ENCODE results near the gene SPINK9. TPM values are rescaled to one million over a fixed set of nuclear protein-coding genes. Genes with fewer than 3 reads are reported as not detected.

The SPINK9 gene
- total RNA-seq, 4 donors from 2014 or later, result not detected

- peaks cover 2 to 11% (median 8%) of the 10 kb centered on the region in 4 donors for H3K4me1 ChIP-seq
- intact Hi-C loops (cut with DNase I), result loop anchor here (10.0 kb wide), 1 partner anchor 195 kb away; no protein-coding TSS in a partner anchor
- no peaks in the 10 kb centered on the region for H3K36me3 ChIP-seq
- no peaks in the 10 kb centered on the region for H3K9me3 ChIP-seq
- no peak for DNase-seq (ENCODE audit: extremely low spot score)
- no peak overlapping the region for H3K4me3 ChIP-seq
- TF ChIP-seq POLR2AphosphoS5 (IDR thresholded peaks at IDR 0.05), result no peak
- TF ChIP-seq POLR2A (IDR thresholded peaks at IDR 0.05; ENCODE audit: low read depth), result no peak
- TF ChIP-seq CTCF (IDR thresholded peaks at IDR 0.05), result no peak
- TF ChIP-seq EP300 (IDR thresholded peaks at IDR 0.05), result no peak
- H3K27ac ChIP-seq (replicated peaks in 1 of 4), result no peak overlapping the region
- no peaks in the 10 kb centered on the region for H3K27me3 ChIP-seq
These were observed 44.0 kb downstream of the SPINK9 start for GRCh38 chr5:148379340-148379739.

DNA sequence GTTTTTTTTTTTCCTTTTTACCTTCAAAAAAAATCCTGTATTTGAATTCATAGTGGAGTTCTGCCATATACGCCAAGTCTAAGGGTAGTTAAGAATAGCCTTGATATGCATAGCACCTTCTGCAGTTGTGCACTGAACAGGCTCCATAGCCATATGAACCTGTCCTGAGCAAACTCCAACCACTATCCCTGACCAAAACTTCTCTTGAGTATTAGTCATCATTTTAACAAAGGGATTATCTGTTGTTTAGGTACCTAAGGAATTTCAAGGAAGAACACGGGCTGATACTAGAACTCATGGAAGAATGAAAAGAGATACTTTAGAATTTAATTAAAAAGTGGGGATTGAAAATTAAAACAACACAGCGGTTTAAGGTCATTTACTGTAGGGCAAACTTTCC, 46.5 kb downstream of the SPINK9 start:
- H3K4me3 ChIP-seq, result no peak overlapping the region
- no peaks in the 10 kb centered on the region for H3K9me3 ChIP-seq
- H3K27ac ChIP-seq (replicated peaks in 1 of 4), result no peak overlapping the region
- H3K4me1 ChIP-seq, result peaks cover 24 to 32% (median 29%) of the 10 kb centered on the region in 4 donors
- 99% methylated on average over 3 of the region's 3 CpGs for WGBS
- TF ChIP-seq EP300 (IDR thresholded peaks at IDR 0.05) (no peak), POLR2AphosphoS5 (IDR thresholded peaks at IDR 0.05) (no peak), POLR2A (IDR thresholded peaks at IDR 0.05; ENCODE audit: low read depth) (no peak), CTCF (IDR thresholded peaks at IDR 0.05) (no peak)
- intact Hi-C loops (cut with DNase I), result no loop called here
- no peaks in the 10 kb centered on the region for H3K36me3 ChIP-seq
- no peaks in the 10 kb centered on the region for H3K27me3 ChIP-seq
- no peak for DNase-seq (ENCODE audit: extremely low spot score)

DNA sequence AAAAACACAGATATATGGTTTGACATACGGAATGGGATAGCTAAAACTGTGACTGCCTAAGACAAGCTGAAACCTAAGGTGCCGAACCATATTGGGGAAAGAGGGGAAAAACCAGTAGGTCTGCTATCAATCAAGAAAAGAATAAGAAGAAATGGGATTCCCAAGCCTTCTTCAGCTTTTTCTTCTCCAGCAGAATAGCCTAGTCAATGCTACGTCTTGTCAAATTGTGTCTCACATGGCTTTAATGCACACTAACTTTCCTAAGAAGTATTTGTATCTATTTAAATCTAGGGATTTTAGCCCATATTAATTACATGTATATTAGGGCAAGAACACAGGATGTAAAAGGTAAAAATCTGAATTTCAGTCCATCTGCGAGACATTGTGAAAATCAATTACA, 47.6 kb downstream of the SPINK9 start:
- no peaks in the 10 kb centered on the region for H3K27me3 ChIP-seq
- TF ChIP-seq CTCF (IDR thresholded peaks at IDR 0.05) (no peak), EP300 (IDR thresholded peaks at IDR 0.05) (no peak), POLR2A (IDR thresholded peaks at IDR 0.05; ENCODE audit: low read depth) (no peak), POLR2AphosphoS5 (IDR thresholded peaks at IDR 0.05) (no peak)
- intact Hi-C loops (cut with DNase I), result no loop called here
- DNase-seq (ENCODE audit: extremely low spot score), result no peak
- H3K36me3 ChIP-seq, result peaks cover 0 to 4% (median 0%) of the 10 kb centered on the region in 4 donors
- H3K4me1 ChIP-seq, result peaks cover 24 to 42% (median 33%) of the 10 kb centered on the region in 4 donors
- H3K9me3 ChIP-seq, result no peaks in the 10 kb centered on the region
- H3K27ac ChIP-seq (replicated peaks in 1 of 4), result peak overlapping the region; percentile 86 to 93 (median 89)
- WGBS, result 46% methylated on average over 4 of the region's 4 CpGs
- H3K4me3 ChIP-seq, result peak overlapping the region; percentile 80 to 90 (median 87)

- TF ChIP-seq POLR2A (IDR thresholded peaks at IDR 0.05; ENCODE audit: low read depth) (peak; percentile 68), EP300 (IDR thresholded peaks at IDR 0.05) (no peak), POLR2AphosphoS5 (IDR thresholded peaks at IDR 0.05) (peak; percentile 93 to 96), CTCF (IDR thresholded peaks at IDR 0.05) (peak in 2 of 3 experiments; percentile 6 to 26)
- WGBS, result 0% methylated on average over 33 of the region's 45 CpGs
- Histone ChIP-seq H3K27ac (replicated peaks in 1 of 4) (peak within 1 kb of the TSS; percentile 86 to 93 (median 89)), H3K27me3 (no peaks in the 10 kb centered on the region), H3K4me1 (peaks cover 30 to 50% (median 37%) of the 10 kb centered on the region in 4 donors), H3K9me3 (no peaks in the 10 kb centered on the region), H3K4me3 (peak within 1 kb of the TSS; percentile 80 to 90 (median 87)), H3K36me3 (peaks cover 0 to 9% (median 0%) of the 10 kb centered on the region in 4 donors)
- DNase-seq (ENCODE audit: extremely low spot score), result peak; percentile 99
- intact Hi-C loops (cut with DNase I), result no loop called here
These were observed 48.4 kb downstream of the SPINK9 start, which contains the start of gene FBXO38 for GRCh38 chr5:148383564-148384379. FBXO38 (plus strand) TSS chr5:148383958; CDS start chr5:148394777, 10,819 bp downstream.

Measured in esophagus muscularis mucosa (tissue), 4 donors.